HG03066 (cell line): ENCODE data around the gene RHPN2.
"Not testable (repeated sequence)": the region's sequence is repeated elsewhere in the genome, so short reads cannot be mapped to it uniquely, and the experiment has no call there.

ENCODE experiments used
- ATAC-seq: cut with Tn5 transposase; IDR thresholded peaks from one replicate; pipeline ENCODE4 v1.9.1; 2021; ENCODE audit warnings: low read depth; ENCODE audit not compliant: unreplicated experiment

Gene RHPN2

DNA sequence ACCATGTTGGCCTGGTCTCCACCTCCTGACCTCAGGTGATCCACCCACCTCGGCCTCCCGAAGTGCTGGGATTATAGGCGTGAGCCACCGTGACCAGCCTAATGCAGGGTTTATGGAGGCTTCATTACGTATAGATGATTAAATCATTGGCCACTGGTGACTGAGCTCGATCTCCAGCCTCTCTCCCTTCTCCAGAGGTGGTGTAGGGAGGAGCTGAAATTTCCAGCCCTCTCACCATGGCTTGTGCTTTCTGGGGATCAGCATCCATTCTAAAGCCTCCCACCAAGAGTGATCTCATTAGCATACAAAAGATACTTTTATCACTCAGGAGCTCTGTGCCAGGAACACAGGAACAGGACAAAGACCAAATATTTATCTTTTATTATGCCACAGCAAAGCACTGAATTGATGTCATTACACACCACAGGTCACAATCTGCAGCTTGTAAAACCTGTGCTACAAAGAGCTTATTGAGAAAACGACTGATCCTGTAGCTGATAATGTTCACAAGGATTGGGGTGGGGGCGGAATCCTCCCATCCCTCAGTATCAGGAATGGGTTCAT is 32.4 kb downstream of the RHPN2 start:
- no peak for ATAC-seq

- ATAC-seq = no peak
These were observed 34.9 kb downstream of the RHPN2 start for GRCh38 chr19:33029746-33030303.

DNA sequence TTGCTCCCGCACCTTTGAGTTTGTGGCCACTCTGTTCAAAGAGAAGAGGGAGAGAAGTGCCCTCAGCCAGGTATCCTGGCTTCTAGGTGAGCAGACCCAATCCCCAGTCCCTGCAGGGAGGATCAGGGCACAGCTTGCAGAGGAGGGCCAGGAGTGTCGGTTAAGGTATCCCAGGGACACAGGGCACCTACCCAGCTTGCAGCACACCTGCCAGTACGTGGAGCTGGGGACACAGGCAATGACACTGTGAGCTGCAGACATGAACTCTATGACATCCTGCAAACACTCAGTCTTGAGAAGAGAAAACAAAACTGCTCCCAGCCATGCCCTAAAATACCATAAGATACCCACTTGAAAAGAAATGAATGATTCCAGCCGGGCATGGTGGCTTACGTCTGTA is 38.1 kb downstream of the RHPN2 start:
- not testable (repeated sequence) for ATAC-seq

DNA sequence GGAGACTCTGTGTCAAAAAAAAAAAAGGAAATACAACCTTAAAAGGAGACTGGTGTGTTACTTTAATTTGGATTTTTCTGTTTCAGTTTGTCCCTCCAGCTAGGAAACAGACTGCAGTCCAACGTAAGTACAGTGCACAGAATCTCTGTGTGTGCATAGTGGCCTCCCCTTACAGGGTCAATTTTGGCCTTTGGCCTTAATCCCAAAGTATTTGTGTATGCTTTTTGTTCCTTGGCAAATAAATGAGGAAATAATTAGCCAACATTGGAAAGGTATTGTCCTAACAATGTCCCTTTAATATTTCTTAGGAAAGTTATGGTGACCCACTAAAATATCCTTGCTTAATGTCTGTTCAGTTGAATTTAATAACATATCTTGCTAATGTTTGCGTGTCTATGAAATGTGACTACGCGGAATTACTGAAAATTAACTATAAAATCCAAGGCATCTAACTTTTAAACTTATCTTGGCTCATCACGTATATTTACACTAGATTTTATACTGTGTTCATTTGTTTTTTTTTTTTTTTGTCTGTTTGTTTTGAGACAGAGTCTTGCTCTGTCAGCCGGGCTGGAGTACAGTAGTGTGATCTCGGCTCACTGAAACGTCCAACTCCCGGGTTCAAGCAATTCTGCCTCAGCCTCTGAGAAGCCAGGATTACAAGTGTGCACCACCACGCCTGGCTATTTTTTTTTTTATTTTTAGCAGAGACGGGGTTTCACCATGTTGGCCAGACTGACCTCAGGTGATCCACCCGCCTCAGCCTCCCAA is 39.0 kb downstream of the RHPN2 start:
- ATAC-seq = not testable (repeated sequence)

DNA sequence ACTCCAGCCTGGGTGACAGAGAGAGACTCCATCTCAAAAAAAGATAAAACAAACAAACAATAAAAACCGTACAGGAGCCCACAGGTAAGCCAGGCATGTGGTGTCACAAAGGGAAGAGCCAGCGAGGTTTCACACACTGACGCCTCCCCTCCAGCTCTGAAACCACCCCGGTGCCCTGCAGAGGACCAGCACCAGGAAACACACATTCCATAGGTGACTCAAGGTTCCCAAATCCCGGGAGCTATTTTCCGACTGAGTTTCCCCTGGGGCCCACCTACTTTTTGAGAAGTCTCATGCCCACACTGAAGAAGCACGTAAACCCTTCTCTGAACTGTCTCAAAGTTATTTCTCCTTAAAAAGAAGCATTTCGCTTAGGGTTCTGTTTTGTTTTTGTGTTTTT is 40.3 kb downstream of the RHPN2 start:
- ATAC-seq = no peak

DNA sequence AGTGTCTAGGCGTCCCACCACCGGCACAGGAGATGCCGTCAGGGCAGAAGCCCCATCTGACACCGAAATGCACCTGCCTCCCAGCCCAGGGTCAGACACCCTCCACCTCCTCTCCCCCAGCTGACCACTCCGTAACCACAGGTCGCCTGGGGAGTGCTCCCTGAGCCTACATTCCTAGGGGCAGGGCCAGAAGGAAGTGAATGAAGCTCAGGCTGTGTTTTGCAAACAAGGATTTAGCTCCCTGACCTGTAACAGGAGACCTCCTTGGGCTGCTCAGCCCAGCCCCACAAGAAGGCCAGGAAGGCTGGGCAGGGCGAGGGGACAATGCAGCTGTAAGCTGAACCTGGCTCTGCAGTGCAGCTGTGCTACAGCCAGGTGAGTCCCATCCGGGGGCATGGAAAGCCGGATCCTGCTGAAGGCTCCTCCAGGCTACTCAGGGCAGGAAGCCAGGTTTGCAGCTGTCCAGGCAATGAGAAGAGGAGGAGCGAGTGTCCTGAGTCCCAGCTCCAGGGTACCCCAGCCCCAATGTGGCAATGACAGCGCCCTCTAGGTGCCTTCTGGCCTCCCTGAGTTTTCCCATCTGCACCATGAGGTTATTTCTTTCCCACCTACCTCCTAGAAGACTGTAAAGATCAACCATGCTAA is 42.1 kb downstream of the RHPN2 start:
- ATAC-seq = no peak

GRCh38 chr19:33010891-33011290 is 53.8 kb downstream of the RHPN2 start:
- not testable (repeated sequence) for ATAC-seq

- ATAC-seq = no peak
These were observed 56.0 kb downstream of the RHPN2 start for GRCh38 chr19:33008738-33009137.

DNA sequence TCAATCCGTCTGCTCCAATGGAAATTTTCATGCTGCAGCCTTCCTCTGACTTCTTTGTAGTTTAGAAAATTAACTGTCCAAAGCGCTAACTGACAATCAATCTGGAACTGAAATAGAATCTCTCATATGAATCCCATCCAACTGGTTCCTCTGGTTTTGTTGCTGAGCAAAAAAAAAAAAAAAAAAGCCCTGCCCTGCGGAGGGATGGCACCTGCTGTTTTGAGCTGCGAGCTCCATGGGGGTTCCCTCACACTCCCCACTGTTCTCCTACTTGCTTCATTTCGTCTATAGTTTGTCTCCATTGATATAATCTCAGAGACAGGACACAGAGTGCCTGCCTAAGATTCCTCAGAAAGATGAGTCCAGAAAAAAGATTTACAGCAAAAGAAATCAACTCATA is 59.2 kb downstream of the RHPN2 start:
- ATAC-seq = no peak

DNA sequence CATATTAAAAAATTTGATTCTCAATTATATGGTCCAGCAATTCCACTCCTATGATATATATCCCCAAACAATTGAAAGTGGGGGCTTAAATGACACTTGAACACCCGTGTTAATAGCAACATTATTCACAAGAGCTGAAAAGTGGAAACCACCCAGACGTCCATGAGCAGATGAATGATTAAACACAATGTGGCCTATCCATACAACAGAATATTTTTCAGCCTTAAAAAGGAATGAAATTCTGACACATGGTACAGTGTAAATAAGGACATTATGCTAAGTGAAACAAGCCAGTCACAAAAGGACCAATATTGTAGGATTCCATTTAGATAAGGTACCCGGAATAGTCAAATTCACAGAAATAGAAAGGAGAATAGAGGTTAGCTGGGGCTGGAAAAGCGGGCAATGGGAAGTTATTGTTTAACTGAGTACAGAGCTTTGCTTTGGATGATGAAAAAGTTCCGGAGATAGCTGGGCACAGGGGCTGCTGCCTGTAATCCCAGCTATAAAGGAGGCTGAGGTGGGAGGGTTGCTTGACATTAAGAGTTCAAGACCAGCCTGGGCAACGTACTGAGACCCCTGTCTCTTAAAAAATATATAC is 61.2 kb downstream of the RHPN2 start:
- not testable (repeated sequence) for ATAC-seq

- ATAC-seq = not testable (repeated sequence)
These were observed 62.4 kb downstream of the RHPN2 start for GRCh38 chr19:33002126-33002865.

DNA sequence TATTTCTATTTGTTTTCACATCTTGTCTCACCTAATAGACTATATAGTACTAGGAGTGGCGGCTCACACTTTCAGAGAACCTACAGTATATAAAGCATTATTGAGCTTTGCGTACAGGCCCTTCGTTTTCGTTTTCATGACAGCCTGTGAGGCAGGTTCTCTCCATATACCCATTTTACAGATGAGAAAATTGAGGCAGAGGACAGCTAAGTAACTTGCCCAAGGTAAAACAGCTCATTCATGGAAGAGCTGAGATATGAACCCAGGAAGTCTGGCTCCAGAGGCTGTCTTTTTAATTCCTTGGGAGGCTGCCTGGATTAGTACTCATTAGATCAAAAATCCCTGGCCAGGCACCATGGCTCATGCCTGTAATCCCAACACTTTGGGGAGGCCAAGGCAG is 63.8 kb downstream of the RHPN2 start:
- ATAC-seq = no peak

DNA sequence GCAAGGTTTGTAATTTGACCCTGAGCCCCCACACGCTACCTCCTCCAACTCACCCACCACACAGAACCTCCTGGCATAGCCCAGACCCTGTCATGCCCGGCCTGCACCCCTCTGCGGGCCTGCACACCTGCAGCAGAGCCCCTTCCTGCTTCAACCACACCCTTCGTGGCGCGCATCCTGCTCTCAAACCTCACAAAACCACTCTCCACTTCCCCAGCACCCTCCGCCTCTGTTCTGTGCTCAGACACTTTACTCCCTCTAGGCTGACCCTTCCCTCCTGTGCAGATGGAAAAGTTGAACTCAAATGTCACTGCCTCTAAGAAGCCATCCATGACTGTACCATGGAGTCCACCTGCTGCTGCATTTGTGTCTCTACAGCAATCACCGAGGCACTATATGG is 64.2 kb downstream of the RHPN2 start:
- no peak for ATAC-seq

DNA sequence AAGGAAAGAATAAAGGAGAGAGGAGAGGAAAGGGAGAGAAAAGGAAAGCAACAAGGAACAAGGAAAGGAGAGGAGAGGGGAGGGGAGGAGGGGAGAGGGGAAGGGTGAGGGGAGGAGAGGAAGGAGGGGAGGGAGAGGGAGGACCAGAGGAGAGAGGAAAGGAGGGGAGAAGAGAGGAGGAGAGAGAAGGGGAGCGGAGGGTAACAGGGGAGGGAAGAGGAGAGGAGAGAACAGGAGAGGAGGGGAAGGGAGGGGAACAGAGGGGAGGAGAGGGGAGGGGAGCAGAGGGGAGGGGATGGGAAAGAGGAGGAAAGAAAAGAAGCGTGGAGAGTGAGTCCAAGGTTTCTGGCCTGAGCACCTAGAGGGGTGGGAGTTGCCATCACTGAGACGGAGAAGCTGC is 66.0 kb downstream of the RHPN2 start:
- no peak for ATAC-seq

GRCh38 chr19:32997716-32998355 is 66.9 kb downstream of the RHPN2 start:
- ATAC-seq = no peak

GRCh38 chr19:32997061-32997464 is 67.6 kb downstream of the RHPN2 start:
- not testable (repeated sequence) for ATAC-seq

DNA sequence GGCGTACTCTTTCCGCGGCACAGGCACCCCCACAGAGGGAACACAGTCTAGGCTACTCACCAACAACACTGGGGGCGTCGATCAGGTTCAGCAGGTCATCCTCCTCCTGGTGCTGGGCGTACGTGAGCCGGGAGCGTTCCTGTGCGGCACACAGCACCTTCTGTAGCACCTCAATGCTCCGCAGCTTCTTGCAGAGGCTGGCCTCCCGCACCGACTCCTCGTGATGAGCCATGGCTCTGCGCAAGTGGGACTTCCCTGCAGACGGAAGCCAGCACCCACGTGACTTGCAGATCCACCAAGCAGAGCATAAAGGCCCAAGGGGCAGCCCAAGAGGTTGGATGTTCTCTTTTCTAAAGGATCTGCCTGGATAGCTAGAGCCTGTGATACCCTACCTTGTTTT is 68.7 kb downstream of the RHPN2 start:
- ATAC-seq = not testable (repeated sequence)

DNA sequence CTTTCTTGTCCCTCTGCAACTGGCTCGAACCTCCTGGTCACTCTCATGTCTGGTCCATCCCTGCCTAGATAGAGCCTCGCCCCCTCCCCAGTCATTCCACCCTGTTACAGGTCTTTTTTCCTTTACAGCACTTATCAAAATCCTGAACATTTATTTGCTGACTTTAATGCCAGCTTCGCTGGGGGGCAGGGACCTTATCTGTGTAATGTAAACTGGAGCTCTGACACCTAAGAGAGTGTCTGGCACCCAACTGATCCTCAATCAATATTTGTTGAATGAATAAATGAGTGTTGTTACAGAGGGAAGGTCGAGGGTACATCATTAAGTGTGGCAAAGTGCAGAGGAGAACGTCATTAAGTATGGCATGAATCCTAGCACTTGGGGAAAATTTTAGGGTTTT is 76.0 kb downstream of the RHPN2 start:
- ATAC-seq = no peak

DNA sequence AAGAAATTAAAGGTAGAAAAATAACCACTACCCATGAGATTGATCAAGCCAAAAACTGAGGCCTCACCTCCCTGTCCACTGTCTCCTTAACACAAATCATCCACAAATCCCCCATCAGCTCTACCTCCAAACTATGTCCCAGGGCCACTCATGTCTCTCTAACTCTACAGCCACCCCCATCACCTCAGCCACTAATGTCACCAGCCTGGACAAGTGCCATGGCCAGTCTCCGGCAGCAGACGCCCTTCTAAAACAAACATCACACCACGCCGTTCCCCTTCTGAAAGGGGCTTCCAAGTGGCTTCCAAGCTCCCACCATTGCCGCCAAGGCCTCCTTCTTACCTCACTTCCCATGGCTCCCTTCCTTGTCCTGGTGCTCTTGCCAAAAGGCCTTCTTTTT is 76.4 kb downstream of the RHPN2 start:
- ATAC-seq = not testable (repeated sequence)

DNA sequence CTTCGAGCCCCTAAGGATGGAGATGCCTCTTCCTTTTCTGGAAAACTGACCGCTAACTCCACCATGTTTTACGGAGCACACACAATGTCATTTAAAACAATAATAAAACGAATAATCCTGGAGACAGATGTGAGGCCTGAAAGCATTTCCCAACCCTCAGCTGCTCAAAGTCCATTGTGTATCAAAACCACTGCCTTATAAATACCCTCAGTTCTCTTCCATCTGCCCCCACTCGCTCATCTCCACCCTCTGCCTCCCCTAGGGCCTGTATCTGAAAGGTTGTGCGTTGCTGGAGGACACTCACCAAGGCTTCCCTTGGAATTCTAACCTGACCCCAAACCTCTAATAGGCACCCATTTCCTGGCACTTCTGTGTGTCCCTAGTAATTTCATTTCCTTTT is 82.2 kb downstream of the RHPN2 start:
- ATAC-seq = not testable (repeated sequence)
